Activated naive CD8-positive, alpha-beta T cell treated with anti-CD3 and anti-CD28 coated beads, Interleukin-2, amount 10 ng/mL, durations not matched to agents 7 days and 5 days (primary cell): ENCODE measurements around the gene FAM117B. TPM values are rescaled to one million over a fixed set of nuclear protein-coding genes. Genes with fewer than 3 reads are reported as not detected.

ENCODE experiments used
- ATAC-seq: fragments of 150-1000 bp; cut with Tn5 transposase; one replicate; pipeline ENCODE4 v1.10.0; 2021; ENCODE audit warnings: low read depth, moderate library complexity
- POLR2A ChIA-PET: fragments of 350-600 bp; sonication (Branson Sonifier 250); formaldehyde crosslinking; loops from one replicate; lab custom pipeline; 2021; ENCODE audit warnings: antibody characterized with exemption; lab: Charles Lee
- DNase-seq: peaks from one replicate; pipeline ENCODE4 v3.0.0; 2021
- H3K27ac Mint-ChIP-seq: one replicate; pipeline ENCODE4 v1.8.0; 2022; ENCODE audit warnings: mild to moderate bottlenecking, mixed read lengths
- H3K27me3 Mint-ChIP-seq: one replicate; pipeline ENCODE4 v1.8.0; 2022; ENCODE audit warnings: mild to moderate bottlenecking, moderate library complexity, mixed read lengths
- H3K36me3 Mint-ChIP-seq: one replicate; pipeline ENCODE4 v1.8.0; 2021; ENCODE audit warnings: mild to moderate bottlenecking, mixed read lengths
- H3K4me1 Mint-ChIP-seq: one replicate; pipeline ENCODE4 v1.8.0; 2021; ENCODE audit warnings: mixed read lengths
- H3K4me3 Mint-ChIP-seq: one replicate; pipeline ENCODE4 v1.8.0; 2022; ENCODE audit warnings: mild to moderate bottlenecking, moderate library complexity, mixed read lengths
- H3K9me3 Mint-ChIP-seq: one replicate; pipeline ENCODE4 v1.8.0; 2021; ENCODE audit warnings: mixed read lengths
- total RNA-seq, 2 experiments: library from RNA; stranded (reverse); gene quantifications; one replicate each; pipeline ENCODE4 v1.2.3, GENCODE V29; 2021

Gene FAM117B
- total RNA-seq, 2 experiments from 2014 or later: 22.1 to 23.1 TPM

DNA sequence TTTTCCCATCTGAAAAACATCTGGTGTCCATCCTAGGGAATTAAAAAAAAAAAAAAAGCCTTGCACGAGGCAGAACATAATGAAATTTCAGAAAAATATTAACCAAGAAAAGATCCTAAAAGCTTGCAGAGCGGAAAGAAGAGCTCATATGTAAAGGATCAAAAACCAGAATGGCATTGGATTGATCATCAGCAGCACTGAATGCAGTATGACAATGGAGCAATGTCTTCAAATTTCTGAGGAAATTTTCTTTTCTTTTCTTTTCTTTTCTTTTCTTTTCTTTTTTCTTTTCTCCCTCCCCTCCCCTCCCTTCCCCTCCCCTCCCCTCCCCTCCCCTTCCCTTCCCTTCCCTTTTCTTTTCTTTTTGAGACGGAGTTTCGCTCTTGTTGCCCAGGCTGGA lies 21.3 kb upstream of the FAM117B start:
- Mint-ChIP-seq H3K36me3 (no peaks in the 10 kb centered on the region), H3K4me3 (no peak overlapping the region), H3K9me3 (no peaks in the 10 kb centered on the region), H3K27ac (no peak overlapping the region), H3K27me3 (no peaks in the 10 kb centered on the region), H3K4me1 (peaks cover 4% of the 10 kb centered on the region)
- no peak for ATAC-seq
- DNase-seq: no peak
- POLR2A ChIA-PET: no interaction called here

DNA sequence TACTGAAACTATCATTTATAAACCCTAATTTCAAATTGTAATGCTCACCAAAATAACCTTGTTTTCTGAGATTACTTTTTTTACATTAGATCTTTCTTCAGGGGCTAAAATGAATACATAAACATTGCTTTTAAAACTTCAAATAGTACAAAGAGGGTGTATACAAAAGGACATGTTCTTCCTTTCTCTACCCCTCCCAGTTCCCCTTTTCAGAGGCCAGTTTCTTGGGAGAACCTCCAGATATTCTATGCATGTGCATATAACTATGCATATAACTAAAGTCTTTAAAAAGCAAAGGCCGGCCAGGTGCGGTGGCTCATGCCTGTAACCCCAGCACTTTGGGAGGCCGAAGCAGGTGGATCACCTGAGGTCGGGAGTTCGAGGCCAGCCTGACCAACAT lies 10.6 kb upstream of the FAM117B start:
- no peak for ATAC-seq
- H3K4me1 Mint-ChIP-seq: no peaks in the 10 kb centered on the region
- POLR2A ChIA-PET: interaction anchor here (0.7 kb wide), 2 partner anchors 146 to 1192 kb away, joined by 6 to 7 read pairs; no protein-coding TSS in a partner anchor
- no peaks in the 10 kb centered on the region for H3K9me3 Mint-ChIP-seq
- H3K4me3 Mint-ChIP-seq: no peak overlapping the region
- H3K27me3 Mint-ChIP-seq: no peaks in the 10 kb centered on the region
- no peaks in the 10 kb centered on the region for H3K36me3 Mint-ChIP-seq
- no peak overlapping the region for H3K27ac Mint-ChIP-seq
- no peak for DNase-seq

DNA sequence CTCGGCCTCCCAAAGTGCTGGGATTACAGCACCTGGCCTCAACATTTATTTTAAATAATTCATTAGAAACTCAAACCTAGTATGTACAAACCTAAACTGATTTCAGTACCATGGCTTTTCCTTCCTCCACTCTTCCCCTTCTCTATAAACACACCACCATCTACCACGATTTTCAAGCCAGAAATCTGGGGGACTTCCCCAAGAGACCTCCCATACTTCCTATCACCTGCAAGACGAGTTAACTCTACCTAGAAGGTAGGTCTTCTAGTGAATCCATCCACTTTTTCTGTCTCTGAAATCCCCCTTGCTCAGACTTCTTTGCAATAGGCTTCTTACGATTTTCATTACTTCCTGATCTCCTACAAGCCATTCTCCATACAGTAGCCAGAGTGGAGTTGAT lies 7.7 kb upstream of the FAM117B start:
- Mint-ChIP-seq H3K36me3 (no peaks in the 10 kb centered on the region), H3K27me3 (no peaks in the 10 kb centered on the region), H3K4me1 (peaks cover 3% of the 10 kb centered on the region), H3K27ac (no peak overlapping the region), H3K4me3 (no peak overlapping the region), H3K9me3 (no peaks in the 10 kb centered on the region)
- POLR2A ChIA-PET: no interaction called here
- DNase-seq (no peak), ATAC-seq (no peak)

DNA sequence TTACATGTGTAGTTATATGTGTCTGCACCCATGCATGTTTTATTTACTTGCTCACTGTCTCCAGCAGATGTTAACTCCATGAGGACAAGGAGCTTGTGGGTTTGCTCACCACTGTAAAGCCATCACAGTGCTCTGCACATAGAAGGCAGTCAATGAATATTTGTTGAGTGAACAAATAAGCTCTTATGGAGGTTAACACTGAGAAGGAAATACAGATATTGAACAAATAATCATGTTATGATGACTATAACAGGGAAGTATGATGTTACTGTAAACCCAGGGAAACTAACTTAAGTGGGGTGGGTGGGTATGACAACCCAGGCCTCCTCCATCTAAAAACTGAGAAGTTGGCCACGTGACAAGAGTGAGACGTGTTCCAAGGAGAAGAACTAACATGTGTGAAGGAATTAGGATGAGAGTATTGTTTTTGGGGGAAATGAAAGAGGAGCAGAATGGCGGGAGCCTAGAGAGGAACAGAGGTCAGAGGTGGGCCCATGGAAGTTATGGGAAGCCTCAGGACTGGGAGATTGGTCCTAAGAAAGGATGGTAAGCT lies 6.0 kb upstream of the FAM117B start:
- Mint-ChIP-seq H3K36me3 (peaks cover 3% of the 10 kb centered on the region), H3K4me1 (peaks cover 10% of the 10 kb centered on the region), H3K27me3 (no peaks in the 10 kb centered on the region), H3K9me3 (no peaks in the 10 kb centered on the region), H3K4me3 (no peak overlapping the region), H3K27ac (no peak overlapping the region)
- no peak for DNase-seq
- no peak for ATAC-seq
- POLR2A ChIA-PET: interaction anchor here (0.5 kb wide), 1 partner anchor 773 kb away, joined by 3 read pairs; no protein-coding TSS in a partner anchor

DNA sequence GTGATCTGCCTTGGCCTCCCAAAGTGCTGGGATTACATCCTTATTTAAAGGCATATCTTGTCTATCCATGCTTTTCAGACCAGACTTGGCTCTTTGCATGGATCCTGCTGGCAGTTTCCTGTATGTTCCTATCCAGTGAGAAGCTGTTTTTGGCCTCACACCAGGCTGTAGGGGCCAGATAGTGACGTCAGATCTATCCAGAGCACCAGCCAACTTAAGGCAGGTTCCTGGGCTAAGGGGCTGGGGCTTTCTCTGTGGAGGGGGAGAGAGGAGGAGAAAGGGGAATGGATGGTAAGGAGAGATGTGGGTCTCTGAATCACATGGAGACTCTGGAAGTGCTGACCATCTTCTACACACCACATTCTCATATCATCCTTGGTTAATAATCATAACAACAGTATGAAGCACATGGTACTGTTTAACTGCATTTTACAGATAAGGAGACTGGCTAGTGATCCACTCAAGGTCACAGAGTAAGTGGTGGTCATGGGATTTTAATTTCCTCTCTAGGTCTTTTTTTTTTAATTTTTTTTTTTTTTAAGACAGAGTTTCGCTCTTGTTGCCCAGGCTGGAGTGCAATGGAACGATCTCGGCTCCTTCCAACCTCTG lies 2.0 kb upstream of the FAM117B start:
- peaks cover 8% of the 10 kb centered on the region for H3K36me3 Mint-ChIP-seq

GRCh38 chr2:202633470-202633869 lies 1.3 kb upstream of the FAM117B start:
- Mint-ChIP-seq H3K36me3 (peaks cover 8% of the 10 kb centered on the region), H3K27me3 (no peaks in the 10 kb centered on the region), H3K4me1 (peaks cover 26% of the 10 kb centered on the region), H3K9me3 (no peaks in the 10 kb centered on the region), H3K4me3 (peak overlapping the region; percentile 97), H3K27ac (peak overlapping the region; percentile 95)
- DNase-seq (no peak), ATAC-seq (no peak)
- POLR2A ChIA-PET: interaction anchor here (1.6 kb wide), 1 partner anchor 72 kb away, joined by 3 read pairs; no protein-coding TSS in a partner anchor

More for the DNA sequence above, 2.0 kb upstream of the FAM117B start:
- Mint-ChIP-seq H3K9me3 (no peaks in the 10 kb centered on the region), H3K4me3 (peak overlapping the region; percentile 27), H3K27me3 (no peaks in the 10 kb centered on the region), H3K27ac (peak overlapping the region; percentile 56), H3K4me1 (peaks cover 22% of the 10 kb centered on the region)
- POLR2A ChIA-PET: no interaction called here
- ATAC-seq: no peak
- no peak for DNase-seq

GRCh38 chr2:202635428-202636212 lies 851 bp downstream of the FAM117B start:
- H3K27me3 Mint-ChIP-seq: no peaks in the 10 kb centered on the region
- H3K4me1 Mint-ChIP-seq: peaks cover 40% of the 10 kb centered on the region
- peak overlapping the region; percentile 83 for H3K4me3 Mint-ChIP-seq
- no peaks in the 10 kb centered on the region for H3K9me3 Mint-ChIP-seq
- DNase-seq: peak; percentile 85
- H3K36me3 Mint-ChIP-seq: peaks cover 8% of the 10 kb centered on the region
- POLR2A ChIA-PET: interaction anchor here (0.5 to 4.1 kb wide), 26 partner anchors 8 to 603 kb away, joined by 3 to 42 read pairs (median 6); partner anchors contain the start of genes CARF, CYP20A1, ICA1L and NBEAL1
- ATAC-seq: peak; percentile 50
- H3K27ac Mint-ChIP-seq: peak overlapping the region; percentile 90

GRCh38 chr2:202636213-202636513 lies 1.4 kb downstream of the FAM117B start:
- peaks cover 45% of the 10 kb centered on the region for H3K4me1 Mint-ChIP-seq
- POLR2A ChIA-PET: interaction anchor here (0.5 to 4.1 kb wide), 21 partner anchors 8 to 603 kb away, joined by 3 to 42 read pairs (median 6); partner anchors contain the start of genes CARF, CYP20A1, ICA1L and NBEAL1
- H3K9me3 Mint-ChIP-seq: no peaks in the 10 kb centered on the region
- ATAC-seq (peak; percentile 5), DNase-seq (no peak)
- no peaks in the 10 kb centered on the region for H3K27me3 Mint-ChIP-seq
- peak overlapping the region; percentile 90 for H3K27ac Mint-ChIP-seq
- H3K4me3 Mint-ChIP-seq: peak overlapping the region; percentile 83
- H3K36me3 Mint-ChIP-seq: peaks cover 10% of the 10 kb centered on the region

DNA sequence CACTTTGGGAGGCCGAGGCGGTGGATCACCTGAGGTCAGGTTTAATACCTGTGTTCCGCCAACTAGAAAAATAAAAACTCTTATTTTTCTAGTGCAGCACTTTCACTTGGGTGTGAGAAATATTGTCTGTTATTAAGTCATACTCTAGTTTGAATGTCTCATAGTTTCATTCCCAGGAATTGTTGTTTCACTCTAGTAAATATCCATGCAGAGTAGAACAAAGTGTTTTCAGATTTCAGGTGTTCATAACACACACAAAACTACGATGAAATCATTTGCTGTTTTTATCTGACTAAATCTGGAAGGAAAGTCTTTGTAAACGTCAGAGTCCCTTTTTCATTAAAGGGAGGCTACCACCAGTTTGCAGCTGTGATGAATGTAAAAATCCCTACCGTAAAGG lies 4.0 kb downstream of the FAM117B start:
- peaks cover 41% of the 10 kb centered on the region for H3K4me1 Mint-ChIP-seq
- ATAC-seq (no peak), DNase-seq (no peak)
- peak overlapping the region; percentile 97 for H3K27ac Mint-ChIP-seq
- POLR2A ChIA-PET: interaction anchor here (1.0 to 1.6 kb wide), 2 partner anchors 18 to 62 kb away, joined by 4 to 13 read pairs; no protein-coding TSS in a partner anchor
- H3K4me3 Mint-ChIP-seq: peak overlapping the region; percentile 89
- H3K9me3 Mint-ChIP-seq: no peaks in the 10 kb centered on the region
- H3K27me3 Mint-ChIP-seq: no peaks in the 10 kb centered on the region
- peaks cover 8% of the 10 kb centered on the region for H3K36me3 Mint-ChIP-seq

GRCh38 chr2:202639231-202639630 lies 4.5 kb downstream of the FAM117B start:
- Mint-ChIP-seq H3K36me3 (peaks cover 8% of the 10 kb centered on the region), H3K27me3 (no peaks in the 10 kb centered on the region), H3K9me3 (no peaks in the 10 kb centered on the region), H3K27ac (peak overlapping the region; percentile 97), H3K4me1 (peaks cover 38% of the 10 kb centered on the region), H3K4me3 (peak overlapping the region; percentile 89)
- POLR2A ChIA-PET: interaction anchor here (0.6 to 1.4 kb wide), 2 partner anchors 27 to 31 kb away, joined by 3 to 4 read pairs; no protein-coding TSS in a partner anchor
- ATAC-seq (no peak), DNase-seq (no peak)

DNA sequence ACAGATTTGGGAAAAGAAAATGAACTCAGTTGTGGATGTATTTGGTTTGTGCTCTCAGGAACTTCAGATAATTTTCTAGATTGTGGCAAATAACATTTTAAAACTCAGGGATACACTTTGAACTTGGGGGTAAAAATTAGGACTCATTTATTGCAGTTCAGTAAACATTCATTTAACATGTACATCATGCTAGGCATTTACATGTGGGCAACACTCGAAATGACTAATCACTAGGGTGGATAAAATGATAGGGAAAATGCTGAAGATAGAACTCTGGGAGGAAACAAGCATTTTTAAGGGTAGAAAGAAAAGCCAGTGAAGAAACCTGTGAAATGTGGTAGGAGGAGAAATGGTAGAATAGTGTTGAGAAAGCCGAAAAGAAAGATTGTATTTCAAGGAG lies 7.8 kb downstream of the FAM117B start:
- ATAC-seq (peak; percentile 4), DNase-seq (no peak)
- Mint-ChIP-seq H3K27ac (no peak overlapping the region), H3K9me3 (no peaks in the 10 kb centered on the region), H3K27me3 (no peaks in the 10 kb centered on the region), H3K4me3 (no peak overlapping the region), H3K36me3 (peaks cover 3% of the 10 kb centered on the region), H3K4me1 (peaks cover 48% of the 10 kb centered on the region)
- POLR2A ChIA-PET: interaction anchor here (0.6 to 3.1 kb wide), 4 partner anchors 8 to 120 kb away, joined by 3 to 20 read pairs (median 4); partner anchors contain the start of gene FAM117B

DNA sequence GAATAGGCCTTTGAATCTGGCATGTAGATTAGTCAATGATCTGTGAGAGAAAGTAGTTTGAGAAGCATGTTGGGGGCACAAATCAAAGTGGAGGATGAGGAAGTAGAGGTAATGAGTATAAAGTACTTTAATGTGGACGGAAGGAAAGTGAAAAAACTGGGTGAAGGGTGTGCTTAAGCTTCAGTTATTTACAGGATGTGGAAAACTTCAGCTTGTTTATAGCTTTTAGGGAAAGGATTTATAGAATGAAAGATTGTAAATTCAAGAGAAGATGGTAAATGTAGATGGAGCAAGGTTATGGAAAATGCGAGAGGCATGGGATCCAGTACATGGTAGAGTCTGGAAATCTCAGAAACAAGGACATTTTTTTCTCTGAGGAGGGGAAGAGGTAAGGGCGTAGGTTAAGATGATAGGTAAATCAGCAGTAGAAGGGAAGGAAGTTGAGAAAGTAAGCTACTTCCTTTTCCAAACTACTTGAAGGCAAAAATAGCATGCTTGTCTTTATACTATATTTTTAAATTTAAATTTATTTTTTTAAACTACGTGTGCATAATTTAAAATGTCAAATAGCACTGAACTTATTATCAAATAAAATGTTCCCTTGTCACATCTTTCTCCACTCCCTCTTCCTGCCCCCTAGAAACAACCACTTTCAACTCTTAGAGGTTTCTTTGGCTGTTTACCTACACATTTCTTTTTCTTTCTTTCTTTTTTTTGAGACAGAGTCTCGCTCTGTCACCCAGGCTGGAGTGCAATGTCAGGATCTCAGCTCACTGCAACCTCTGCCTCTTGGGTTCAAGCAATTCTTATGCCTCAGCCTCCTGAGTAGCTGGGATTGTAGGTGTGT lies 8.5 kb downstream of the FAM117B start:
- Mint-ChIP-seq H3K4me1 (peaks cover 51% of the 10 kb centered on the region), H3K27me3 (no peaks in the 10 kb centered on the region), H3K4me3 (peak overlapping the region; percentile 84), H3K36me3 (peaks cover 3% of the 10 kb centered on the region), H3K27ac (peak overlapping the region; percentile 95), H3K9me3 (no peaks in the 10 kb centered on the region)
- DNase-seq (no peak), ATAC-seq (peak; percentile 64)
- POLR2A ChIA-PET: interaction anchor here (1.0 to 3.1 kb wide), 6 partner anchors 8 to 119 kb away, joined by 3 to 20 read pairs (median 4); partner anchors contain the start of gene FAM117B
